HepG2 (cell line): ENCODE data around the gene HYAL1. TPM values are rescaled to one million over a fixed set of nuclear protein-coding genes. Genes with fewer than 3 reads are reported as not detected.

Experiments used
- DMAP1 ChIP-seq: IDR thresholded peaks from 2 replicates; pipeline ENCODE4 v1.6.1; 2016
- DR1 ChIP-seq: sonication (generic); formaldehyde crosslinking; IDR thresholded peaks from 2 replicates; pipeline ENCODE4 v1.8.0; 2021; ENCODE audit warnings: mild to moderate bottlenecking, missing genetic modification reagents, inconsistent platforms
- E2F2 ChIP-seq: sonication (generic); formaldehyde crosslinking; IDR thresholded peaks from 2 replicates; pipeline ENCODE4 v1.4.0; 2020; ENCODE audit warnings: missing genetic modification reagents, borderline replicate concordance
- EP300 ChIP-seq, 3 experiments: sonication (generic) in 1 of 3; formaldehyde crosslinking in 1 of 3; IDR thresholded peaks; 2 replicates each; pipeline versions ENCODE4 v1.5.1 to v1.6.1; 2011 to 2020; ENCODE audit warnings: low read depth in 2 of 3, low read length in 2 of 3, borderline replicate concordance in 1 of 3, improper control_type of control experiment in 1 of 3, mild to moderate bottlenecking in 1 of 3, missing genetic modification reagents in 1 of 3, moderate library complexity in 1 of 3
- GFI1 ChIP-seq: sonication (generic); formaldehyde crosslinking; IDR thresholded peaks from 2 replicates; pipeline ENCODE4 v1.5.0; 2020; ENCODE audit warnings: missing genetic modification reagents, mild to moderate bottlenecking, borderline replicate concordance
- HOXD1 ChIP-seq: sonication (generic); formaldehyde crosslinking; IDR thresholded peaks from 2 replicates; pipeline ENCODE4 v1.5.0; 2020; ENCODE audit warnings: missing genetic modification reagents
- ISL2 ChIP-seq: sonication (generic); formaldehyde crosslinking; IDR thresholded peaks from 2 replicates; pipeline ENCODE4 v1.5.0; 2020; ENCODE audit warnings: missing genetic modification reagents
- KAT8 ChIP-seq: IDR thresholded peaks from 2 replicates; pipeline ENCODE4 v1.6.1; 2016; ENCODE audit warnings: missing genetic modification reagents, missing compliant biosample characterization
- KDM4B ChIP-seq: sonication (generic); formaldehyde crosslinking; IDR thresholded peaks from 2 replicates; pipeline ENCODE4 v1.4.0; 2020; ENCODE audit warnings: missing genetic modification reagents
- PBX2 ChIP-seq: IDR thresholded peaks from 2 replicates; pipeline ENCODE4 v1.6.1; 2016; ENCODE audit warnings: control low read depth
- RFXANK ChIP-seq: IDR thresholded peaks from 2 replicates; pipeline ENCODE4 v1.6.1; 2016
- SNAI1 ChIP-seq: sonication (generic); formaldehyde crosslinking; IDR thresholded peaks from 2 replicates; pipeline ENCODE4 v1.5.0; 2020; ENCODE audit warnings: mild to moderate bottlenecking, missing genetic modification reagents, borderline replicate concordance
- SP140L ChIP-seq: sonication (generic); formaldehyde crosslinking; IDR thresholded peaks from 2 replicates; pipeline ENCODE4 v1.4.0; 2020; ENCODE audit warnings: missing genetic modification reagents, borderline replicate concordance
- SP4 ChIP-seq: sonication (generic); formaldehyde crosslinking; IDR thresholded peaks from 2 replicates; pipeline ENCODE4 v1.8.1; 2023; ENCODE audit warnings: mild to moderate bottlenecking, missing genetic modification reagents
- THAP11 ChIP-seq: IDR thresholded peaks from 2 replicates; pipeline ENCODE4 v1.6.1; 2016; ENCODE audit warnings: missing biosample characterization, missing genetic modification reagents
- ZNF282 ChIP-seq: fragments of 450-650 bp; IDR thresholded peaks from 2 replicates; pipeline ENCODE4 v1.6.1; 2018; ENCODE audit not compliant: partially characterized antibody
- ZNF296 ChIP-seq: sonication (generic); formaldehyde crosslinking; conservative IDR thresholded peaks from 2 replicates; pipeline ENCODE4 v1.5.0; 2020; ENCODE audit warnings: mild to moderate bottlenecking, missing genetic modification reagents
- ZNF335 ChIP-seq: sonication (generic); formaldehyde crosslinking; IDR thresholded peaks from 2 replicates; pipeline ENCODE4 v1.4.0; 2020; ENCODE audit warnings: missing genetic modification reagents
- ZNF343 ChIP-seq: sonication (generic); formaldehyde crosslinking; IDR thresholded peaks from 2 replicates; pipeline ENCODE4 v1.4.0; 2020; ENCODE audit warnings: mild to moderate bottlenecking, missing genetic modification reagents
- ZNF558 ChIP-seq: sonication (generic); formaldehyde crosslinking; IDR thresholded peaks from 2 replicates; pipeline ENCODE4 v1.9.0; 2022; ENCODE audit warnings: mild to moderate bottlenecking, missing genetic modification reagents, borderline replicate concordance
- ZNF577 ChIP-seq: sonication (generic); formaldehyde crosslinking; IDR thresholded peaks from 2 replicates; pipeline ENCODE4 v1.4.0; 2020; ENCODE audit warnings: mild to moderate bottlenecking, low read depth, missing genetic modification reagents, borderline replicate concordance
- ZNF609 ChIP-seq: sonication (generic); formaldehyde crosslinking; IDR thresholded peaks from 2 replicates; pipeline ENCODE4 v1.4.0; 2020; ENCODE audit warnings: mild to moderate bottlenecking, missing genetic modification reagents, borderline replicate concordance
- ZNF737 ChIP-seq: sonication (generic); formaldehyde crosslinking; IDR thresholded peaks from 2 replicates; pipeline ENCODE4 v1.5.0; 2020; ENCODE audit warnings: missing genetic modification reagents, mild to moderate bottlenecking, borderline replicate concordance
- polyA plus RNA-seq, 8 experiments: library from polyadenylated mRNA; depleted of rRNA in 3 of 8; stranded (reverse) in 7 of 8; unstranded in 1 of 8; fragments of >200 nt; fragmentation: Illumina TruSeq in 4 of 8; extraction: Trizol in 4 of 8; gene quantifications; 2 replicates each; pipeline versions ENCODE4 v1.2.1 to v1.2.3, GENCODE V29; 2011 to 2016; ENCODE audit warnings: low read depth in 4 of 8, missing spikeins in 1 of 8, mixed read lengths in 1 of 8; ENCODE audit not compliant: insufficient read depth in 1 of 8
- total RNA-seq, 5 experiments: library from RNA; depleted of rRNA; stranded (reverse); fragments of >200 nt; fragmentation: Illumina TruSeq; extraction: Trizol; gene quantifications; 2 replicates each; pipeline ENCODE4 v1.2.3, GENCODE V29; 2016; ENCODE audit warnings: low read depth in 1 of 5

HYAL1 gene
- total and polyA plus RNA-seq, 2 of the 13 experiments (the other 11 are each of a cell fraction or from before 2014, with no cell fraction given): 76.5 to 193 TPM

- TF ChIP-seq GFI1 (CRISPR knock-in tag): peak; percentile 79
- TF ChIP-seq ZNF577: no peak
- peak; percentile 70 for TF ChIP-seq THAP11
- peak; percentile 39; the same call in 1 of the 2 replicates for TF ChIP-seq DMAP1 (CRISPR knock-in tag)
- 0 out of 2 replicates have a peak, but pooled peaks have one; percentile 30 for TF ChIP-seq SNAI1
- peak; percentile 62; the same call in 1 of the 2 replicates for TF ChIP-seq ISL2
- 0 out of 2 replicates have a peak, but pooled peaks have one; percentile 66 for TF ChIP-seq ZNF558 (CRISPR knock-in tag)
- no peak for TF ChIP-seq ZNF296
- peak in 1 of 2 experiments; percentile 64; a peak in 1 of 4 replicates for TF ChIP-seq EP300 (IDR thresholded peaks at IDR 0.05; ENCODE audit: low read depth in 2 of 2, low read length in 2 of 2)
- no peak for TF ChIP-seq EP300 (CRISPR knock-in tag; IDR thresholded peaks at IDR 0.05; ENCODE audit: borderline replicate concordance)
- TF ChIP-seq ZNF335 (CRISPR knock-in tag): peak; percentile 65; the same call in 1 of the 2 replicates
- TF ChIP-seq SP4 (CRISPR knock-in tag): peak; percentile 91
- no peak for TF ChIP-seq HOXD1 (CRISPR knock-in tag)
- TF ChIP-seq KAT8: peak; percentile 68
- peak; percentile 75 for TF ChIP-seq E2F2
- 0 out of 2 replicates have a peak, but pooled peaks have one; percentile 9 for TF ChIP-seq RFXANK (CRISPR knock-in tag)
- TF ChIP-seq ZNF343 (CRISPR knock-in tag): 0 out of 2 replicates have a peak, but pooled peaks have one; percentile 60
- TF ChIP-seq SP140L (CRISPR knock-in tag): no peak
- TF ChIP-seq ZNF737 (CRISPR knock-in tag): no peak
- TF ChIP-seq DR1: peak; percentile 92
- TF ChIP-seq PBX2 (CRISPR knock-in tag): no peak
- 0 out of 2 replicates have a peak, but pooled peaks have one; percentile 12 for TF ChIP-seq KDM4B (CRISPR knock-in tag)
- TF ChIP-seq ZNF609: peak; percentile 68
- TF ChIP-seq ZNF282: no peak
These were observed 18.2 kb upstream of the HYAL1 start (continued) for GRCh38 chr3:50321336-50322114.
